ENCODE data around the gene RGS4. TPM values are rescaled to one million over a fixed set of nuclear protein-coding genes. Genes with fewer than 3 reads are reported as not detected.

RGS4 gene
- total RNA-seq, 3 donors from 2014 or later, result 0.46 to 11.1 (median 1.5) TPM

DNA sequence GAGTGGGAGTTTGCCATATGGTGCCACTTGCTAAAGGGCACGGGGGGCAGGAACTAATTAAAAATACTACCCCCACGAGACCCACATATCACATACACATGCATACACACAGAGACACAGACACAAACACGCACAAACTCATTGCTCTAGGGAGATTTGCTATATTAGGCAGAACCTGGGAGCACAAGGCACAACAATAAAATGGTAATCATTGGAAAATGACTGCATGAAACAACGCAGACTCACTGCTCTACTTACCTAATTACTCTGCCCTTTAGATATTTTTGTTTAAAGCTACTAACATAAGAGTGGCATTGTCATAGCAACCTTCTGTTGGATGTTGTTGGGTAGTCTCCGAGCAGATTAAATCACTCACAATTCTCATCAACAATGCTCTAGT is 20.3 kb upstream of the RGS4 start:
- no peak for DNase-seq
- intact Hi-C loops (cut with DNase I, micrococcal nuclease), result no loop called here
- H3K9me3 ChIP-seq, result no peaks in the 10 kb centered on the region
- no peaks in the 10 kb centered on the region for H3K4me1 ChIP-seq (ENCODE audit: low read depth)
- TF ChIP-seq, protein P1, sequence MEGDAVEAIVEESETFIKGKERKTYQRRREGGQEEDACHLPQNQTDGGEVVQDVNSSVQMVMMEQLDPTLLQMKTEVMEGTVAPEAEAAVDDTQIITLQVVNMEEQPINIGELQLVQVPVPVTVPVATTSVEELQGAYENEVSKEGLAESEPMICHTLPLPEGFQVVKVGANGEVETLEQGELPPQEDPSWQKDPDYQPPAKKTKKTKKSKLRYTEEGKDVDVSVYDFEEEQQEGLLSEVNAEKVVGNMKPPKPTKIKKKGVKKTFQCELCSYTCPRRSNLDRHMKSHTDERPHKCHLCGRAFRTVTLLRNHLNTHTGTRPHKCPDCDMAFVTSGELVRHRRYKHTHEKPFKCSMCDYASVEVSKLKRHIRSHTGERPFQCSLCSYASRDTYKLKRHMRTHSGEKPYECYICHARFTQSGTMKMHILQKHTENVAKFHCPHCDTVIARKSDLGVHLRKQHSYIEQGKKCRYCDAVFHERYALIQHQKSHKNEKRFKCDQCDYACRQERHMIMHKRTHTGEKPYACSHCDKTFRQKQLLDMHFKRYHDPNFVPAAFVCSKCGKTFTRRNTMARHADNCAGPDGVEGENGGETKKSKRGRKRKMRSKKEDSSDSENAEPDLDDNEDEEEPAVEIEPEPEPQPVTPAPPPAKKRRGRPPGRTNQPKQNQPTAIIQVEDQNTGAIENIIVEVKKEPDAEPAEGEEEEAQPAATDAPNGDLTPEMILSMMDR (IDR thresholded peaks at IDR 0.05), result no peak
- H3K4me3 ChIP-seq, result no peak overlapping the region
- H3K36me3 ChIP-seq (ENCODE audit: low read depth), result no peaks in the 10 kb centered on the region
- no peak for ATAC-seq

DNA sequence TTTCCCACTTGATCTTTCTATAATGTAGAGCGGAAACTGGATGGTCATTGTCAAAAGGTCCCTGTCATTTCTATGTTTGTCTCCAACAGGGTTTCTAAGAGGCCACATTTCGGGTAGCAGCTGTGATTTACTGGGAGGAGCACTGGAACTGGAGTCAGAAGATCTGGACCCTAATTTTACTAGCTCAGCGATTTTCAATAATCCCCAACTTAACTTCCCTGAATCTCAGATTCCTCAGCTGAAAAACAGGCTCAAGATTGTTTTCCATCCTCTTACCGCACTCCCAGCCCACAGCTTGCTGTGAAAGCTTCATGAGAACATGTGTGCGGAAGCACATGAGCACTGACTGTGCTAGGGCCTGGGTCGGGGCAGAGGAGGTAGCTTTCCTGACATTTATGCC is 19.9 kb upstream of the RGS4 start:
- ATAC-seq, result no peak
- intact Hi-C loops (cut with DNase I, micrococcal nuclease), result no loop called here
- no peaks in the 10 kb centered on the region for H3K9me3 ChIP-seq

DNA sequence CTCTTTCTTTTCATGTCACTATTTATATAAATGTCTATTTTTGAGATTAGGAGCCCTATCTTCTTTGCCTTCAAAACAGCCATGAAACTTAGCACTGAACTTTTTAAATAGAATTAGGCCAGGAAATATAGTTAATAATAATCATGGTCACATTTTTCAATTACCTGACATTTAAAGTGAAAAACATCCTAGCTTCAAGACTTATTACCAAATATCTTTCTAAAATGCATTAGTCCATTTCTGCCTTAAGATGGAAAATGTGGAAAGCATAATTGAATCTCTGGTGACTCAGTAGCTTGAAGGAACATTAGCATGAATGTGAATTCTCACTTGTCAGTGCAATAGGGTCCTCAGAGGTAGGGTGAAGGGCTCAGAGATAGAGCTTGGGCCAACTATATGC is 18.7 kb upstream of the RGS4 start:
- Histone ChIP-seq H3K9me3 (no peaks in the 10 kb centered on the region), H3K4me1 (ENCODE audit: low read depth) (no peaks in the 10 kb centered on the region), H3K4me3 (no peak overlapping the region), H3K36me3 (ENCODE audit: low read depth) (no peaks in the 10 kb centered on the region)
- intact Hi-C loops (cut with DNase I, micrococcal nuclease), result no loop called here
- TF ChIP-seq, protein P1 (IDR thresholded peaks at IDR 0.05), result no peak
- no peak for DNase-seq
- no peak for ATAC-seq

More for the DNA sequence above, 19.9 kb upstream of the RGS4 start:
- DNase-seq, result no peak
- Histone ChIP-seq H3K36me3 (ENCODE audit: low read depth) (no peaks in the 10 kb centered on the region), H3K4me3 (no peak overlapping the region), H3K4me1 (ENCODE audit: low read depth) (no peaks in the 10 kb centered on the region)
- TF ChIP-seq, protein P1 (IDR thresholded peaks at IDR 0.05), result no peak

DNA sequence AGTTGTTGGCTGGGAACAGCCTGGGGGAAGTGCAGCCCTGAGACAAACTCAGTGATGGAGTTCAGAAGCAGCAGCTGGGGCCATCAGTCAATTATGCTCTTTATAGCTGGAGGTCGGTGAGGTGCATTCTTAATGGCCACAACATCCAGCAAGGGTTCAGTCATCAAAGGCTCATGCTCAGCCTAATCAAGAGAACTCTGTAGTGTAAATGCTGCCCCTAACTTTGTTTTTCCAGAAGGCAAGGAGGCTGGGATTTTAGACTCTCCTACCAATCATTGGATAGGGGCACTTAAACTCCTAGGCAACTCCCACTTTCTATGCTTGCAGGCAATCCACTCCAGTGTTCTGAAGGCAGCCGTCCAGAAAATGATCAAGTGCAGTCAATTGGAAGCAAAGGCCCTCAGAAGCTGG is 15.0 kb upstream of the RGS4 start:
- ATAC-seq (no peak), DNase-seq (no peak)
- H3K4me3 ChIP-seq, result no peak overlapping the region
- intact Hi-C loops (cut with DNase I, micrococcal nuclease), result no loop called here
- H3K4me1 ChIP-seq (ENCODE audit: low read depth), result no peaks in the 10 kb centered on the region
- TF ChIP-seq, protein P1 (IDR thresholded peaks at IDR 0.05), result no peak
- H3K9me3 ChIP-seq, result no peaks in the 10 kb centered on the region
- H3K36me3 ChIP-seq (ENCODE audit: low read depth), result no peaks in the 10 kb centered on the region

DNA sequence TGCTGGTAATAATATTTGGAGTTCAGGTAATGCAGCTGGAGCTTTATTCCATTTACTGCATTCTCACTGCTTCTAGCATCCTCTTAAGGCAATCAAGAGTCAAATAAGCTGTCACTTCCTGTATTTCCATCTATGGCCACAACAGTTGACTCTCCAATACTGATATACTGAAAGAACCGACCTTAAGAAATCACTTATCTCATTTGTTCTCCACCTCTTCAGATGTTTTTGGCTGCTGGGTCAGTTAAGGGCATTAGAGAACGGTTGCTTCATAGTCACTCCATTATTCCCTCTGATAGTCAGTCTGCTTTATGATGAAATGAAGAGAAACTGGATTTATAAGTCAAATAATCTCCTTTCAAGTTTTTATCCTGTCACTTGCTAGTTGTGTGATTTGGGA is 14.2 kb upstream of the RGS4 start:
- Histone ChIP-seq H3K9me3 (no peaks in the 10 kb centered on the region), H3K4me3 (no peak overlapping the region), H3K4me1 (ENCODE audit: low read depth) (no peaks in the 10 kb centered on the region), H3K36me3 (ENCODE audit: low read depth) (no peaks in the 10 kb centered on the region)
- ATAC-seq (no peak), DNase-seq (no peak)
- intact Hi-C loops (cut with DNase I, micrococcal nuclease), result no loop called here
- TF ChIP-seq, protein P1 (IDR thresholded peaks at IDR 0.05), result no peak

DNA sequence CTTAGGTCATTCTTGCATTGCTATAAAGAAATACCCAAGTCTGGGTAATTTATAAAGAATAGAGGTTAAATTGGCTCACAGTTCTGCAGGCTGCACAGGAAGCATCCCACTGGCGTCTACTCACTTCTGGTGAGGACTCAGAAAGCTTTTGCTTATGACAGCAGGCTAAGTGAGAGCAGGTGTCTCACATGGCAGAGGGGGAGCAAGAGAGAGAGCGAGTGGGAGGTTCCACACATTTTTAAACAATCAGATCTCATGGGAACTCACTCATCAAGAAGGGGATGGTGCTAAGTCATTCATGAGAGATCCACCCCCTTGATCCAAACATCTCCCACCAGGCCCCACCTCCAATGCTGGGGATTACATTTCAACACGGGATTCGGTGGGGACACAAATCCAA is 13.6 kb upstream of the RGS4 start:
- no peaks in the 10 kb centered on the region for H3K36me3 ChIP-seq (ENCODE audit: low read depth)
- H3K9me3 ChIP-seq, result no peaks in the 10 kb centered on the region
- no peak for ATAC-seq
- TF ChIP-seq, protein P1 (IDR thresholded peaks at IDR 0.05), result no peak
- no peak for DNase-seq
- H3K4me3 ChIP-seq, result no peak overlapping the region
- intact Hi-C loops (cut with DNase I, micrococcal nuclease), result no loop called here
- no peaks in the 10 kb centered on the region for H3K4me1 ChIP-seq (ENCODE audit: low read depth)
